GM13977 (cell line): ENCODE results near the gene XPR1.

ENCODE experiments used
- DNase-seq: peaks from one replicate; pipeline ENCODE4 v3.0.0; 2012; ENCODE audit warnings: low spot score
- CTCF ChIP-seq: IDR thresholded peaks from 2 replicates; pipeline ENCODE4 v1.5.1; 2012; ENCODE audit warnings: mild to moderate bottlenecking, control low read depth; ENCODE audit not compliant: insufficient read depth; ENCODE audit errors: extremely low read depth, missing control alignments
- in situ Hi-C: fragments of 300-500 bp; cut with MboI; formaldehyde crosslinking; loops from one replicate; pipeline ENCODE4 v1.12.0; 2022; ENCODE audit warnings: low sequenced_read_pairs, low pct_unique_long_range_greater_than_20kb, mixed read lengths, inconsistent platforms; ENCODE audit not compliant: unreplicated experiment

The XPR1 gene

GRCh38 chr1:180617774-180618395, 13.9 kb upstream of the XPR1 start:
- in situ Hi-C loops = no loop called here
- no peak for TF ChIP-seq CTCF
- DNase-seq = no peak

- no peak for TF ChIP-seq CTCF
- in situ Hi-C loops = no loop called here
- DNase-seq = no peak
These were observed 11.2 kb upstream of the XPR1 start for GRCh38 chr1:180620581-180620980.

- in situ Hi-C loops = no loop called here
- no peak for TF ChIP-seq CTCF
These were observed 8.9 kb upstream of the XPR1 start for GRCh38 chr1:180622658-180623508.

GRCh38 chr1:180623579-180624347, 8.1 kb upstream of the XPR1 start:
- DNase-seq = no peak
- in situ Hi-C loops = no loop called here
- TF ChIP-seq CTCF = no peak

More at GRCh38 chr1:180622658-180623508, 8.9 kb upstream of the XPR1 start:
- no peak for DNase-seq

GRCh38 chr1:180626711-180627110, 5.1 kb upstream of the XPR1 start:
- DNase-seq = no peak
- no peak for TF ChIP-seq CTCF
- in situ Hi-C loops = no loop called here

- no peak for TF ChIP-seq CTCF
- DNase-seq = no peak
- in situ Hi-C loops = no loop called here
These were observed 4.4 kb upstream of the XPR1 start for GRCh38 chr1:180627411-180627810.
